Lower leg skin (tissue), 3 donors: ENCODE results near the gene GOLGA5.

Source experiments
- CTCF ChIP-seq, 3 donors: fragments of 450-650 bp; IDR thresholded peaks; one replicate each; pipeline ENCODE4 v1.5.1; 2016; ENCODE audit warnings: antibody characterized with exemption in 3 of 3, mild to moderate bottlenecking in 3 of 3, moderate library complexity in 2 of 3
- POLR2A ChIP-seq, 2 donors: fragments of 450-650 bp; IDR thresholded peaks; one replicate each; pipeline ENCODE4 v1.6.1; 2016 to 2017; ENCODE audit warnings: antibody characterized with exemption in 2 of 2, mild to moderate bottlenecking in 1 of 2, moderate library complexity in 1 of 2

- TF ChIP-seq CTCF (IDR thresholded peaks at IDR 0.05) (no peak), POLR2A (IDR thresholded peaks at IDR 0.05) (no peak)
Observed at GRCh38 chr14:92759300-92759678, 34.8 kb upstream of the GOLGA5 start.
